ENCODE measurements around the gene LRRC27. TPM values are rescaled to one million over a fixed set of nuclear protein-coding genes. Genes with fewer than 3 reads are reported as not detected.

LRRC27 gene
- polyA plus RNA-seq, 3 donors, result 3.6 to 12.8 (median 3.6) TPM

GRCh38 chr10:132291826-132292225 lies 40.2 kb upstream of the LRRC27 start:
- intact Hi-C loops (cut with micrococcal nuclease), result no loop called here
- Histone ChIP-seq H4K20me1 (ENCODE audit: insufficient read depth, low read length) (peaks cover 73% of the 10 kb centered on the region), H3K9me3 (replicated peaks in 1 of 2; ENCODE audit: control insufficient read depth in 1 of 2, insufficient read depth in 1 of 2, low read length in 2 of 2) (no peaks in the 10 kb centered on the region), H3K36me3 (replicated peaks in 1 of 2; ENCODE audit: control insufficient read depth in 1 of 2, insufficient read depth in 2 of 2, low read length in 2 of 2) (no peaks in the 10 kb centered on the region), H2AFZ (ENCODE audit: insufficient read depth, low read depth, low read length, poor library complexity, severe bottlenecking) (no peak overlapping the region), H3K27me3 (ENCODE audit: control insufficient read depth in 2 of 2, insufficient read depth in 2 of 2, low read length in 2 of 2) (peaks cover 0 to 3% of the 10 kb centered on the region in 2 donors), H3K4me3 (replicated peaks in 1 of 3; ENCODE audit: low read depth in 2 of 3, low read length in 3 of 3) (no peak overlapping the region), H3K9ac (ENCODE audit: insufficient read depth, low read length, poor library complexity, severe bottlenecking) (no peak overlapping the region), H3K79me2 (ENCODE audit: insufficient read depth, low read length) (no peaks in the 10 kb centered on the region), H3K4me2 (replicated peaks; ENCODE audit: extremely low read depth, low read length, poor library complexity, severe bottlenecking) (no peak overlapping the region), H3K4me1 (ENCODE audit: control insufficient read depth in 1 of 2, insufficient read depth in 2 of 2, low read length in 2 of 2) (no peaks in the 10 kb centered on the region), H3K27ac (ENCODE audit: low read depth in 1 of 2, low read length in 2 of 2) (no peak overlapping the region)
- no peak overlapping the region for H3K27ac Mint-ChIP-seq
- DNase-seq, result no peak
- H3K27me3 Mint-ChIP-seq (ENCODE audit: low read depth in 3 of 3), result peaks cover 2 to 16% (median 3%) of the 10 kb centered on the region in 3 donors
- H3K4me3 Mint-ChIP-seq, result no peak overlapping the region
- 93% methylated on average over 5 of the region's 5 CpGs for WGBS (ENCODE audit: insufficient coverage)
- TF ChIP-seq, protein P1, sequence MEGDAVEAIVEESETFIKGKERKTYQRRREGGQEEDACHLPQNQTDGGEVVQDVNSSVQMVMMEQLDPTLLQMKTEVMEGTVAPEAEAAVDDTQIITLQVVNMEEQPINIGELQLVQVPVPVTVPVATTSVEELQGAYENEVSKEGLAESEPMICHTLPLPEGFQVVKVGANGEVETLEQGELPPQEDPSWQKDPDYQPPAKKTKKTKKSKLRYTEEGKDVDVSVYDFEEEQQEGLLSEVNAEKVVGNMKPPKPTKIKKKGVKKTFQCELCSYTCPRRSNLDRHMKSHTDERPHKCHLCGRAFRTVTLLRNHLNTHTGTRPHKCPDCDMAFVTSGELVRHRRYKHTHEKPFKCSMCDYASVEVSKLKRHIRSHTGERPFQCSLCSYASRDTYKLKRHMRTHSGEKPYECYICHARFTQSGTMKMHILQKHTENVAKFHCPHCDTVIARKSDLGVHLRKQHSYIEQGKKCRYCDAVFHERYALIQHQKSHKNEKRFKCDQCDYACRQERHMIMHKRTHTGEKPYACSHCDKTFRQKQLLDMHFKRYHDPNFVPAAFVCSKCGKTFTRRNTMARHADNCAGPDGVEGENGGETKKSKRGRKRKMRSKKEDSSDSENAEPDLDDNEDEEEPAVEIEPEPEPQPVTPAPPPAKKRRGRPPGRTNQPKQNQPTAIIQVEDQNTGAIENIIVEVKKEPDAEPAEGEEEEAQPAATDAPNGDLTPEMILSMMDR (IDR thresholded peaks at IDR 0.05), result no peak
- peaks cover 0 to 3% of the 10 kb centered on the region in 2 donors for H3K36me3 Mint-ChIP-seq
- peaks cover 4% of the 10 kb centered on the region for H3K4me1 Mint-ChIP-seq
- H3K9me3 Mint-ChIP-seq, result peaks cover 0 to 11% (median 3%) of the 10 kb centered on the region in 7 donors

DNA sequence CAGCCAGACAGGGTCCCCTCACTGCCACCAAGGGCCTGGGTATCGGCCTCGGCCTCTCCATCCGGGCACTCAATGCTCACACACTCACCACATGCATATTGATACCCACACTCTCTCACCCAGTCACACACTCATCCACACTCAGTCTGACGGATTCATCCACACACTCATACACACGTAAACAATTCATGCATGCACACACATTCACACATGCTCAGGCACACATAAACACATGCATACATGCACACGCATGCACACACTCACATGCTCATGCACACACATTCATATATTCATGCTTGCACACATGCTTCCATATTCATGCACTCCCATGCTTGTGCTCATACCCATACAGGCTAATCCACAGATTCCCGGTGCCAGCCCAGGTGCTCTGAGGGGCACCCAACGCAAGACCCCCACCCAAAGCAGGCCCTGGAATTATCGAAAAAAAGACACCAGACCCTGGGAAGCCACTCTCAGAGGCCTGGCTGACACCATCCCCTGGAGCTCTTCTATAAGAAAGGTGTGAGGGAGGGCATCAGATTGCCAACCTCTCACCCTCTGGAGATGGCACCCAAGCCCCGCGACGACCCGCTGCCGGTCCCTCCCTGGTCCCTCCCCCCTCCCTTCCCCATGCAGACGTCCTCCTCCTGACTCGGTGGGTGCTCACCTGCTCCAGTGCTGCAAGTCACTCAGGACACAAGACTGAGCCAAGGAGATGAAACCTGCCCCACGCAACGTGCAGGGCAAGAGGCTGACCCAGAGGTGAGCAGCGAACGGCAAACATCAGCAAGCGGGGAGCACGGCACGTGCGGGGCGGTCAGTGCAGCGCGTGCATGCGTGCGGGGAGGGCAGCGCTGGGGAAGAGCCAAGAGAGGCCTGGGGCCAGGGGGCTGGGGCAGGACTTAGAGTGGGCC lies 39.4 kb upstream of the LRRC27 start:
- Histone ChIP-seq H3K9ac (ENCODE audit: insufficient read depth, low read length, poor library complexity, severe bottlenecking) (no peak overlapping the region), H3K27me3 (ENCODE audit: control insufficient read depth in 2 of 2, insufficient read depth in 2 of 2, low read length in 2 of 2) (peaks cover 0 to 3% of the 10 kb centered on the region in 2 donors), H3K36me3 (replicated peaks in 1 of 2; ENCODE audit: control insufficient read depth in 1 of 2, insufficient read depth in 2 of 2, low read length in 2 of 2) (no peaks in the 10 kb centered on the region), H4K20me1 (ENCODE audit: insufficient read depth, low read length) (peaks cover 79% of the 10 kb centered on the region), H2AFZ (ENCODE audit: insufficient read depth, low read depth, low read length, poor library complexity, severe bottlenecking) (no peak overlapping the region), H3K79me2 (ENCODE audit: insufficient read depth, low read length) (no peaks in the 10 kb centered on the region), H3K4me1 (ENCODE audit: control insufficient read depth in 1 of 2, insufficient read depth in 2 of 2, low read length in 2 of 2) (no peaks in the 10 kb centered on the region), H3K27ac (ENCODE audit: low read depth in 1 of 2, low read length in 2 of 2) (no peak overlapping the region), H3K4me3 (replicated peaks in 1 of 3; ENCODE audit: low read depth in 2 of 3, low read length in 3 of 3) (no peak overlapping the region), H3K4me2 (replicated peaks; ENCODE audit: extremely low read depth, low read length, poor library complexity, severe bottlenecking) (no peak overlapping the region), H3K9me3 (replicated peaks in 1 of 2; ENCODE audit: control insufficient read depth in 1 of 2, insufficient read depth in 1 of 2, low read length in 2 of 2) (no peaks in the 10 kb centered on the region)
- Mint-ChIP-seq H3K9me3 (peaks cover 0 to 11% (median 3%) of the 10 kb centered on the region in 7 donors), H3K4me3 (no peak overlapping the region), H3K27me3 (ENCODE audit: low read depth in 3 of 3) (peaks cover 2 to 21% (median 3%) of the 10 kb centered on the region in 3 donors), H3K36me3 (peaks cover 0 to 4% of the 10 kb centered on the region in 2 donors), H3K4me1 (peaks cover 8% of the 10 kb centered on the region), H3K27ac (peak overlapping the region in 1 of 7 donors; percentile 61)
- TF ChIP-seq, protein P1 (IDR thresholded peaks at IDR 0.05), result no peak
- no peak for DNase-seq
- intact Hi-C loops (cut with micrococcal nuclease), result no loop called here
- 96% methylated on average over 24 of the region's 30 CpGs for WGBS (ENCODE audit: insufficient coverage)
